ENCODE results near the gene DNM3. TPM values are rescaled to one million over a fixed set of nuclear protein-coding genes. Genes with fewer than 3 reads are reported as not detected.
"Not testable (repeated sequence)": the region's sequence is repeated elsewhere in the genome, so short reads cannot be mapped to it uniquely, and the experiment has no call there.

The DNM3 gene
- total RNA-seq, 1 donor from 2014 or later = 16.4 TPM

- intact Hi-C loops (cut with DNase I) = no loop called here
- ATAC-seq (peak; percentile 74), DNase-seq (ENCODE audit: low spot score) (no peak)
Observed at GRCh38 chr1:172343240-172344160, 502.2 kb downstream of the DNM3 start.

- ATAC-seq = no peak
- intact Hi-C loops (cut with DNase I) = no loop called here
- DNase-seq (ENCODE audit: low spot score) = no peak
Observed at GRCh38 chr1:172344444-172344843, 503.1 kb downstream of the DNM3 start.

- DNase-seq (ENCODE audit: low spot score) (no peak), ATAC-seq (peak; percentile 22)
- intact Hi-C loops (cut with DNase I) = no loop called here
Observed at GRCh38 chr1:172345077-172345476, 503.8 kb downstream of the DNM3 start.

GRCh38 chr1:172347416-172347815, 506.1 kb downstream of the DNM3 start:
- DNase-seq (ENCODE audit: low spot score) = no peak
- intact Hi-C loops (cut with DNase I) = no loop called here
- no peak for ATAC-seq

- no peak for DNase-seq (ENCODE audit: low spot score)
- intact Hi-C loops (cut with DNase I) = no loop called here
- no peak for ATAC-seq
Observed at GRCh38 chr1:172350856-172351255, 509.6 kb downstream of the DNM3 start.

- ATAC-seq = peak; percentile 69
- intact Hi-C loops (cut with DNase I) = no loop called here
Observed at GRCh38 chr1:172351346-172351745, 510.0 kb downstream of the DNM3 start.

GRCh38 chr1:172351754-172352161, 510.5 kb downstream of the DNM3 start:
- DNase-seq (ENCODE audit: low spot score) = no peak
- peak; percentile 26 for ATAC-seq
- intact Hi-C loops (cut with DNase I) = no loop called here

More at GRCh38 chr1:172351346-172351745, 510.0 kb downstream of the DNM3 start:
- no peak for DNase-seq (ENCODE audit: low spot score)

GRCh38 chr1:172352435-172352834, 511.1 kb downstream of the DNM3 start:
- ATAC-seq = no peak
- intact Hi-C loops (cut with DNase I) = no loop called here
- no peak for DNase-seq (ENCODE audit: low spot score)

- no peak for ATAC-seq
Observed at GRCh38 chr1:172354291-172355274, 513.3 kb downstream of the DNM3 start.

GRCh38 chr1:172356620-172357019, 515.3 kb downstream of the DNM3 start:
- intact Hi-C loops (cut with DNase I) = no loop called here
- DNase-seq (ENCODE audit: low spot score) (no peak), ATAC-seq (no peak)

More at GRCh38 chr1:172354291-172355274, 513.3 kb downstream of the DNM3 start:
- intact Hi-C loops (cut with DNase I) = no loop called here
- no peak for DNase-seq (ENCODE audit: low spot score)

GRCh38 chr1:172357753-172358385, 516.6 kb downstream of the DNM3 start:
- no peak for DNase-seq (ENCODE audit: low spot score)
- ATAC-seq = no peak
- intact Hi-C loops (cut with DNase I) = no loop called here

- no peak for DNase-seq (ENCODE audit: low spot score)
- intact Hi-C loops (cut with DNase I) = no loop called here
- ATAC-seq = no peak
Observed at GRCh38 chr1:172359491-172359999, 518.2 kb downstream of the DNM3 start.

GRCh38 chr1:172360511-172360910, 519.2 kb downstream of the DNM3 start:
- DNase-seq (ENCODE audit: low spot score) = no peak
- intact Hi-C loops (cut with DNase I) = no loop called here
- no peak for ATAC-seq

- DNase-seq (ENCODE audit: low spot score) (no peak), ATAC-seq (no peak)
- intact Hi-C loops (cut with DNase I) = no loop called here
Observed at GRCh38 chr1:172360985-172361384, 519.7 kb downstream of the DNM3 start.

GRCh38 chr1:172363852-172364251, 522.6 kb downstream of the DNM3 start:
- intact Hi-C loops (cut with DNase I) = no loop called here
- ATAC-seq (no peak), DNase-seq (ENCODE audit: low spot score) (no peak)

- DNase-seq (ENCODE audit: low spot score); ATAC-seq; intact Hi-C loops (cut with DNase I): not testable (repeated sequence)
Observed at GRCh38 chr1:172371646-172372045, 530.3 kb downstream of the DNM3 start.

- intact Hi-C loops (cut with DNase I) = no loop called here
- no peak for DNase-seq (ENCODE audit: low spot score)
- no peak for ATAC-seq
Observed at GRCh38 chr1:172373864-172374263, 532.6 kb downstream of the DNM3 start.

GRCh38 chr1:172375211-172375631, 533.9 kb downstream of the DNM3 start:
- ATAC-seq = no peak
- no peak for DNase-seq (ENCODE audit: low spot score)
- intact Hi-C loops (cut with DNase I) = no loop called here

- ATAC-seq = no peak
- DNase-seq (ENCODE audit: low spot score) = no peak
- intact Hi-C loops (cut with DNase I) = no loop called here
Observed at GRCh38 chr1:172376431-172376830, 535.1 kb downstream of the DNM3 start.
